IgD-negative memory B cell (primary cell): ENCODE results near the gene RNASEH2B. TPM values are rescaled to one million over a fixed set of nuclear protein-coding genes. Genes with fewer than 3 reads are reported as not detected.

Experiments
- H3K27ac Mint-ChIP-seq, 3 donors: one replicate each; pipeline ENCODE4 v1.8.0; 2020 to 2022; ENCODE audit warnings: mild to moderate bottlenecking in 3 of 3, mixed read lengths in 3 of 3, moderate library complexity in 1 of 3
- H3K27me3 Mint-ChIP-seq: one replicate; pipeline ENCODE4 v1.8.0; 2021; ENCODE audit warnings: mixed read lengths
- H3K36me3 Mint-ChIP-seq: one replicate; pipeline ENCODE4 v1.8.0; 2020; ENCODE audit warnings: mild to moderate bottlenecking, mixed read lengths
- H3K4me1 Mint-ChIP-seq, 3 donors: one replicate each; pipeline ENCODE4 v1.8.0; 2020 to 2022; ENCODE audit warnings: mixed read lengths in 3 of 3, mild to moderate bottlenecking in 1 of 3
- H3K4me3 Mint-ChIP-seq, 4 donors: one replicate each; pipeline ENCODE4 v1.8.0; 2020 to 2022; ENCODE audit warnings: mild to moderate bottlenecking in 4 of 4, mixed read lengths in 4 of 4, moderate library complexity in 3 of 4
- H3K9me3 Mint-ChIP-seq, 3 donors: one replicate each; pipeline ENCODE4 v1.8.0; 2020 to 2021; ENCODE audit warnings: mixed read lengths in 3 of 3, mild to moderate bottlenecking in 1 of 3
- polyA plus RNA-seq: library from polyadenylated mRNA; unstranded; fragments of 300-500 nt; fragmentation: Illumina TruSeq; gene quantifications from one replicate; pipeline ENCODE4 v1.2.3, GENCODE V29; 2021

The RNASEH2B gene
- polyA plus RNA-seq, 1 donor from 2014 or later = 189 TPM

DNA sequence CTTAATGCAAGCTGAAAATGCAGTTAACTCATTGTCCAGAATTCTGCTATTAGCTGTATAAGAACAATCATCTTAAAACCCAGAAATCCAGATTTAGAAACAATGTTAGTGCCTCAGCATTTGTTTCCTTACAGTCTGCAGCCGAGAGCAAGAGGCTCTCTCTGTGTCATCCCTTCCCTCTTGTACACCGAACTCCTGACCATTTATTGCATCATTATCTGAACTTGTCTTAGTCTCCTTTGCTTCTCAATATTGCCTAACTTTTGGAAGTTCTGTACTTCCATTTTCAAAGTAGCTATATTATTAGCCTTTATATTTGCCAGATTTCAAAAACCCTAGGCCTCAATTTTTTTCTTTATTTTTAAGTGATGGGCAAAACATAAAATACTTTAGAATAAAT lies 27.1 kb downstream of the RNASEH2B start:
- Mint-ChIP-seq H3K36me3 (peaks cover 12% of the 10 kb centered on the region), H3K27me3 (no peaks in the 10 kb centered on the region)

DNA sequence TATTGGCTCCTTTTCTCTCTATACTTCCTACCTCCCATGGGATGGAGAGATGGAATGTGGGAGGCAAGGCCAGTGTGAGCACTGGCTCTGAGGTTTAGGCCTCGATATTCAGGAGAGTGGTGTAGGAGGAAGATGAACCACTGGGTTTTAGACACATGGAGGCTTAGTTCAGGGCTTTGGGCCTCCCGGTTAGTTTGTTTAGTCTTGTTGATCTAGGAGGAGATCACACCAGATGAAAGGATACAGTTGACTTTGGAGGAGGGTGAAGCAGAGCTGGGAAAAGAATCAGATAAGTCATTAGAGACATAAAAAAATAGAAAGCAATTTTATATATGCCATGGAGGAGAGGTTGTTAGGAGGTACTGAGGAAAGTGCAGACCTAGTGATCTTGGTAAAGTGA lies 30.9 kb downstream of the RNASEH2B start:
- H3K27me3 Mint-ChIP-seq = no peaks in the 10 kb centered on the region
- H3K27ac Mint-ChIP-seq = peak overlapping the region in 1 of 3 donors; percentile 48
- H3K36me3 Mint-ChIP-seq = peaks cover 21% of the 10 kb centered on the region
- peaks cover 2 to 4% (median 2%) of the 10 kb centered on the region in 3 donors for H3K9me3 Mint-ChIP-seq
- H3K4me3 Mint-ChIP-seq = no peak overlapping the region
- peaks cover 0 to 2% (median 0%) of the 10 kb centered on the region in 3 donors for H3K4me1 Mint-ChIP-seq

More for the DNA sequence above, 27.1 kb downstream of the RNASEH2B start:
- Mint-ChIP-seq H3K4me3 (no peak overlapping the region), H3K9me3 (peaks cover 2 to 4% (median 2%) of the 10 kb centered on the region in 3 donors), H3K4me1 (peaks cover 0 to 4% (median 0%) of the 10 kb centered on the region in 3 donors), H3K27ac (no peak overlapping the region)

DNA sequence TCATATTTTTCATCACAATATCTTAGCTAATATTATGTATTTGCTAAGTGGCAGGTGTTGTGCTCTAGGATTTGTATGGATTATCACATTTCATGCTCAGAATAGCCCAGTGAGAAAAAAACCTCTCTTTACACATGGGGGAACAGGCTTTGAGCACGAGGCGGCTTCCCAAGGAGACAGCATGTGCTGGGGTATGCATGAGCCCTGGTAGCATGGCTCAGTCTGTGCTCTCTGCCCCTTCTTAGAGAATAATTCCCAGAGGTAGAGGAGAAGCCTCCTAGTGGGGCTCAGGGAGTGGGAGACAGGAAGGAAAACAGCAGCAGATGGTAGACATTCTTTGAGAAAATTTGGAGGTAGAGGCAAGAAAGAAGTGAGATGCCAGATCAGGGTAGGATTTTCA lies 31.6 kb downstream of the RNASEH2B start:
- no peak overlapping the region for H3K27ac Mint-ChIP-seq
- H3K4me3 Mint-ChIP-seq = no peak overlapping the region
- no peaks in the 10 kb centered on the region for H3K4me1 Mint-ChIP-seq
- peaks cover 18% of the 10 kb centered on the region for H3K36me3 Mint-ChIP-seq
- no peaks in the 10 kb centered on the region for H3K27me3 Mint-ChIP-seq
- H3K9me3 Mint-ChIP-seq = peaks cover 2 to 4% (median 2%) of the 10 kb centered on the region in 3 donors

DNA sequence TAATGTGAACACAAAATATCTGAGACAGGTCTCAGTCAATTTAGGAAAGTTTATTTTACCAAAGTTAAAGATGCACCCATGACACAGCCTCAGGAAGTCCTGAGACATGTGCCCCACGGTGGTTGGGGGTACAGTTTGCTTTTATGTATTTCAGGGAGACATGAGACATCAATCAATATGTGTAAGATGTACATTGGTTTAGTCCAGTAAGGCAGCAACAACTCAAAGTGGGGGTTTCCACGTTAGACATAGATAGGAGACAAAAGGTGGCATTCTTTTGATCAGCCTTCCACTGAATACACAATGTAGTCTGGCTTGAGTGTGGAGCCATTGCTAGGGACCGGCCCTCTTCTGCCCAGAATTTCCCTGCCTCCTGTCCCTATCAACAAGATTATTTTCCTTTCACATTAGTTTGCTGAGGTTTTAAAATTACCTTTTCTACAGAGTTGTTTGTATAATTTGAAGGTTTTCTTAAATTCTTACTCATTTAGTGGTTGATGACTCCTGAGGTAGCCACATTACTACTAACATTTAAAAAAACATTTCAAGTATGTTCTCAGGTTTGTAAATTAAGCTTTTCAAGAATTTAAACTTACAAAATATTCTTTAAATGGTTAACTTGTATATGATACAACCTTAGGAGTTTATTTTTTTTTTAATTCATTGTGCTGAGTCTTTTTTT lies 33.2 kb downstream of the RNASEH2B start:
- Mint-ChIP-seq H3K4me3 (no peak overlapping the region), H3K9me3 (peaks cover 0 to 1% (median 1%) of the 10 kb centered on the region in 3 donors), H3K27me3 (no peaks in the 10 kb centered on the region), H3K27ac (no peak overlapping the region), H3K36me3 (peaks cover 21% of the 10 kb centered on the region), H3K4me1 (peaks cover 0 to 3% (median 0%) of the 10 kb centered on the region in 3 donors)

DNA sequence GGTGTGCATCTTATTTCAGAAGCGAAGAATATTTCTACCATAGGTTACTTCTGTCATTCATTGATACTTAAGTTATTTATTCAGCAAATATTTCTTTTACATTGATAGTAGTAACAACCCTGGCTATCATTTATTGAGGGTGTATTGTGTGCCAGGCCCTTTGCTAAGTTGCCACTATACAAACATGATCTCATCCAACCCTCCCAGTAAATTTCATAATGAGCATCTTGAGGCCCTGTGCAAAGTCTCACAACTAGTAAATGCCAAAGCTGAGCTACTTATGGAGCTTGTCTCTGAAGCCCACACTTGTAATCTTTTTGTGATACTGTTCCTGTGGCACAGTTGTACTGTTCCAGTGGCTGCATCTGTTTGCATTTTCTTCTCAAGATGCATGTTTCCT lies 36.1 kb downstream of the RNASEH2B start:
- peaks cover 32% of the 10 kb centered on the region for H3K36me3 Mint-ChIP-seq
- H3K9me3 Mint-ChIP-seq = no peaks in the 10 kb centered on the region
- peaks cover 0 to 3% (median 0%) of the 10 kb centered on the region in 3 donors for H3K4me1 Mint-ChIP-seq
- no peak overlapping the region for H3K27ac Mint-ChIP-seq
- H3K27me3 Mint-ChIP-seq = no peaks in the 10 kb centered on the region
- no peak overlapping the region for H3K4me3 Mint-ChIP-seq

DNA sequence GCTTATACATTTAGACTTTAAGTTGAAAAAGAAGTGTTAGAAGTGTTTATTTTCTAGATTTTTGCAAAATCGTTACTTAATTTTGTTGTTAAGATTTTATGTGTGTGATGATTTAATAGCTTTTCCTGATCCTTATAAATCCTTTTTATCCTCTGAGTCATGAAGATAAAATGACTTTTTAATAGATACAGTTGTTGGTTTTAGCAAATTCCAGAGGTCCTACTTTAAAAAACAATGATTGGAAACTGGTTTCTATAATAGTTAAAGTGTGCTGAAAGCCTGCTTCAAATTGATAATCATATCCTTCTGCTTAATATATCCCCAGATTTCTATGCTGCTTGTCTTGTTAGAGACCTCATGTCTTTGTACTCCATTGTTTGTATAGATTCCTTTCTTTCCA lies 39.0 kb downstream of the RNASEH2B start:
- H3K27ac Mint-ChIP-seq = no peak overlapping the region
- H3K9me3 Mint-ChIP-seq = no peaks in the 10 kb centered on the region
- no peak overlapping the region for H3K4me3 Mint-ChIP-seq
- peaks cover 0 to 3% (median 0%) of the 10 kb centered on the region in 3 donors for H3K4me1 Mint-ChIP-seq
- H3K36me3 Mint-ChIP-seq = peaks cover 29% of the 10 kb centered on the region
- H3K27me3 Mint-ChIP-seq = no peaks in the 10 kb centered on the region

DNA sequence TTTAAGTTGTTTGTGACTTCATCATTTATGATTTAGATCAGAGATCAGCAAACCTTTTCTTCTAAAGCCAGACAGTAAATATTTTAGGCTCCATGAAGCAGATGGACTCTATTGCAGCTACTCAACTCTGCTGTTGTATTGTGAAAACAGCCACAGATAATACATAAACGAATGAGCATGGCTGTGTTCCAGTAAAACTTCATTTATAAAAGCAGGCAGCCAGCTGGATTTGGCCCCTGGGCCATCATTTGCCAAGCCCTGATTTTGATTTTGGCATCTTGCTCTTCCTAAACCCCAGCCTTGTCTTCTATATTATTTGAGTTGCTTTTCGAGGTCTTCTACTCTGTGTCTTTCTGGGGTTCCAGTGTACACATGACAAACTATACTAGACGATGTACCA lies 41.3 kb downstream of the RNASEH2B start:
- Mint-ChIP-seq H3K36me3 (peaks cover 19% of the 10 kb centered on the region), H3K4me1 (peaks cover 0 to 8% (median 0%) of the 10 kb centered on the region in 3 donors), H3K9me3 (no peaks in the 10 kb centered on the region), H3K27ac (no peak overlapping the region), H3K27me3 (no peaks in the 10 kb centered on the region), H3K4me3 (no peak overlapping the region)

DNA sequence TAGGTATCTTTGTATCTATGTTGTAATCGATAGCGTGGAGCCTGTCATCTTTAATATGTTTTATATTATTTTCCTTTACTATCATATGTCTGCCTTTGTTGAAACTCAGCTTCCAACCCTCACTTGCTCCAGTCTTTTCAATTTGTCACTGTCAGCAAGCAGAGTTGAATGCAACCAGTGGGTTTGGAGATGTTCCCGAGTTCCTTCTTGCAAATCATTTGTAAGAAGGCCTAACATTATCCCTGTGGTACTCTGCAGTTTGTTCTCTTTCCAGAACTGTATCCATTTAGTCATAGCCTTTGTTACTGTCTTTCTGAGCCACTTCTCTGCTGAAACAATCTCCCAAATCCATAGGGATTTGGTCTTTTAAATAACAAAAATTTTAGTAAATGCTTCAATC lies 41.8 kb downstream of the RNASEH2B start:
- Mint-ChIP-seq H3K4me3 (no peak overlapping the region), H3K9me3 (no peaks in the 10 kb centered on the region), H3K27me3 (no peaks in the 10 kb centered on the region), H3K4me1 (peaks cover 0 to 7% (median 0%) of the 10 kb centered on the region in 3 donors), H3K27ac (peak overlapping the region in 1 of 3 donors; percentile 43), H3K36me3 (peaks cover 18% of the 10 kb centered on the region)

DNA sequence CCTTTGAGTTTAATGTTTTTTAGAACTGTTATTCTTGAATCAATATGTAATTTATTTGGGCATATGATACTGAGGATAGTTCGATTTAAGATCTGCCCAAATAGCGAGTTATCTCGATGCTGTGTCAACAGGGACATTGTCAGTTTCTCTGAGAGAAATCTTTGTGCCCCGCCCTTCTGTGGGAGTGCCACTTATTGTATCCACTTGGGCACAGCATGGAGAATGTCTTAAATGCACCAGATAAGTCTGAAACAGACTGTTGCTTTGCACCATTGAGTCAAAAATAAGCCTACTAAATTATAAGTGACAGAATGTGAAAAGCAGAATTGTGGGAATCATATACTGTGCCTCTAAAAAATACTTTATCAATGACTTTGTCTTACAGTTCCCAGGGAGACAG lies 45.6 kb downstream of the RNASEH2B start:
- Mint-ChIP-seq H3K9me3 (no peaks in the 10 kb centered on the region), H3K36me3 (peaks cover 16% of the 10 kb centered on the region), H3K27ac (no peak overlapping the region), H3K4me1 (peaks cover 5 to 11% (median 11%) of the 10 kb centered on the region in 3 donors), H3K4me3 (no peak overlapping the region), H3K27me3 (no peaks in the 10 kb centered on the region)

DNA sequence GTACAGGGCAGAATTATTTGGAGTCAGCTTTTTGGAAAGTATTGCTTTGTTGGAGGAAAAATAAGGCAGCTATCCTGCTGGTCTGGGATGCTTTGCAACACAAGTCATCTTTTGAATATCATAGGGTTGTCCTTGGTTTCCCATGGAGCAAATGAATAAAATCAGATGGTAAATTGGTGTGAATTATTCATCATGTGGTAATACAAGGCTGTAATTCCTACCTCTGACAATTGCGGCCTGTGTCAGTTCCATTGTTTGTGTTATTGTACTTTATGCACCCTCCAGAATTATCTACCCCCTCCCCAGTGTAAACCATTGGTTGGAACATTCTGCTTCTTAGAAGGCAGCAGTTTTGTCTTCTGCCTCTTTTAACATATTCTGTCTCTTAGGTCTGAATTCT lies 46.2 kb downstream of the RNASEH2B start:
- Mint-ChIP-seq H3K36me3 (peaks cover 10% of the 10 kb centered on the region), H3K27ac (peak overlapping the region in 1 of 3 donors; percentile 16), H3K9me3 (no peaks in the 10 kb centered on the region), H3K27me3 (no peaks in the 10 kb centered on the region), H3K4me3 (no peak overlapping the region), H3K4me1 (peaks cover 5 to 11% (median 11%) of the 10 kb centered on the region in 3 donors)

DNA sequence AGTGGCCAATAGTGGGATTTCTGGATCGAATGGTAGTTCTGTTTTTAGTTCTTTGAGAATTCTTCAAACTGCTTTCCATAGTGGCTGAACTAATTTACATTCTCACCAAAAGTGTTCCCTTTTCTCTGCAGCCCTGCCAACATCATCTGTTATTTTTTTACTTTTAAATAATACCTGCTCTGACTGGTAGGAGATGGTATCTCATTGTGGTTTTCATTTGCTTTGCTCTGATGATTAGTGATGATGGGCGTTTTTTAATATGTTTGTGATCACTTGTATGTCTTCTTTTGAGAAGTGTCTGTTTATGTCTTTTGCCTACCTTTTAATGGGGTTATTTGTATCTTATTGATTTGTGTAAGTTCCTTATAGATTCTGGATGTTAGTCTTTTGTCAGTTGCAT lies 48.0 kb downstream of the RNASEH2B start:
- Mint-ChIP-seq H3K36me3 (peaks cover 18% of the 10 kb centered on the region), H3K27ac (peak overlapping the region in 1 of 3 donors; percentile 76), H3K4me1 (peaks cover 5 to 14% (median 11%) of the 10 kb centered on the region in 3 donors), H3K27me3 (no peaks in the 10 kb centered on the region), H3K4me3 (no peak overlapping the region), H3K9me3 (no peaks in the 10 kb centered on the region)

DNA sequence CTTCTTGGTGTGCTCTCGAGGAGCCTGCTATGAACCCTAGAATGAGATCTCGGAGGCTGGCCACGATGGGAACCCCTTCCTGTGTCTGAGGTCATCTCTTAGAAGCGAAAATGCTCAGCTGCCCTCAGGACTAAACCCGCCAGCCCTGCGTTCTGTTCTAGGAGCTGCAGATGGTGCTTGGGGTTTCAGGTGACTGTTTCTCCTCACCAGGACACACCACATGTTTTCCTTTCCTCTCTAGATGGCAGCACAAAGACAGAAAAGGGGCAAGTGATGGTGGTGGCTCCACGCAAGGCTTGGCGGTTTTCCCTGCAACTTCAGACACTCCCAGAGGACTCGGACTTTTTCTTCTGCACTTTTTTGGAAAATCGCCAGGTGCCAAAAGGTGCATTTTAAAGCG lies 60.1 kb downstream of the RNASEH2B start:
- H3K4me1 Mint-ChIP-seq = peaks cover 0 to 1% (median 0%) of the 10 kb centered on the region in 3 donors
- H3K27ac Mint-ChIP-seq = no peak overlapping the region
- no peak overlapping the region for H3K4me3 Mint-ChIP-seq
- peaks cover 25% of the 10 kb centered on the region for H3K36me3 Mint-ChIP-seq
- no peaks in the 10 kb centered on the region for H3K9me3 Mint-ChIP-seq
- no peaks in the 10 kb centered on the region for H3K27me3 Mint-ChIP-seq

DNA sequence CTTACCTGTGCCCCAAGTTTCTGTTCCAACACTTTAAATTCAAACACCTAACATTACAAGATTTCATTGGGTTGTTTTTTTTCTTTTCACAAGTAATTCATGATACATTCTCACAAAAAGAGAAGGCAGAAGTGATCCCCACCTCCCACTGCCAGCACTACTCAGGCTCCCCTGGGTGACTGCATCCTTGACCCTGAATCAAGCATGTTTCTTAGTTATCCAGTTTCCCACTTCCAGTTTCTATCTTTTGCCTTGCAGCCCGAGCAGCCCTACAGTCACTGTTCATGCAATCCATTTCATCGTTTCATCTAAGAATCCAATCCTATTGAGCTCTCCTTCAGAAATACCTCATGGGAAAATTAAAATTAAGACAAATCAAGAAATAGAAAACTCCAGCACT lies 61.4 kb downstream of the RNASEH2B start:
- Mint-ChIP-seq H3K27ac (no peak overlapping the region), H3K9me3 (no peaks in the 10 kb centered on the region), H3K27me3 (no peaks in the 10 kb centered on the region), H3K4me1 (peaks cover 0 to 1% (median 0%) of the 10 kb centered on the region in 3 donors), H3K36me3 (peaks cover 29% of the 10 kb centered on the region), H3K4me3 (no peak overlapping the region)

DNA sequence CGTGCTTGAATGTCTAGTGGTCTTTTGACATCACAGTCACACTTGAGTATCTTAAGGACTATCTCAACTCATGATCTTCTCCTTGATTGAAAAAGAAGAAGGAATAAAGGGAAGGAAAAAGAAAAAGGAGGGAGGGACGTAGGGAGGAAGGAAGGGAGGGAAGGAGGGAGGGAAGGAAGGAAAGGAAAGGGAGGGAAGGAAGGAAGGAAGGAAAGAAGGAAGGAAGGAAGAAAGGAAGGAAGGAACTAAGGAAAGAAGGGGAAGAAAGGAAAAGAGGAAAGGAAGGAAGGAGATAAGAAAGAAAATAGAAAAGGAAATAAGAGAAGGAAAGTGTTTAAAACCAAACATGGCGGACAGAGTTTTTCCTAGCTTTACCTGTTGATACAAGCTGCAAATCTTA lies 64.7 kb downstream of the RNASEH2B start:
- Mint-ChIP-seq H3K4me3 (no peak overlapping the region), H3K9me3 (no peaks in the 10 kb centered on the region), H3K27me3 (no peaks in the 10 kb centered on the region), H3K4me1 (peaks cover 0 to 1% (median 0%) of the 10 kb centered on the region in 3 donors), H3K27ac (peak overlapping the region in 1 of 3 donors; percentile 7), H3K36me3 (peaks cover 20% of the 10 kb centered on the region)

DNA sequence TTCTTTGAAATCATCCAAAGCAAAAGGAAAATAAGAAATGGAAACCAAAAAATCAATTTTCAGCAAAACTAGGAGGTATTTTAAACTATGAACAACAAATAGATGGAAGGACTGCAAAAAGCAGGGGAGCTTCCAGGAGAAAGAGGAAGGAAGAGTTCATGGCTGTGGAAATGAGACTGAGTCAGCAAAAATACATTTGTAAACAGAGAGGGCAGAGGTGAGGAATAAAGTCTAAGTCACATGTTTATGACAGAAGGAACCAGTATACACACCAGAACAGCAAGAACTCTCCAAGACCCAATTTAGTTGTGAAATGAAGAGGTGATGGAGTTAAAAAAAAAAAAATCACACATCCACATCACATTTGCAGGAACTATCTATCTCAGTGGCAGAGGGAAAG lies 69.6 kb downstream of the RNASEH2B start:
- Mint-ChIP-seq H3K36me3 (peaks cover 10% of the 10 kb centered on the region), H3K4me3 (no peak overlapping the region), H3K27me3 (no peaks in the 10 kb centered on the region), H3K4me1 (no peaks in the 10 kb centered on the region), H3K9me3 (no peaks in the 10 kb centered on the region), H3K27ac (no peak overlapping the region)

DNA sequence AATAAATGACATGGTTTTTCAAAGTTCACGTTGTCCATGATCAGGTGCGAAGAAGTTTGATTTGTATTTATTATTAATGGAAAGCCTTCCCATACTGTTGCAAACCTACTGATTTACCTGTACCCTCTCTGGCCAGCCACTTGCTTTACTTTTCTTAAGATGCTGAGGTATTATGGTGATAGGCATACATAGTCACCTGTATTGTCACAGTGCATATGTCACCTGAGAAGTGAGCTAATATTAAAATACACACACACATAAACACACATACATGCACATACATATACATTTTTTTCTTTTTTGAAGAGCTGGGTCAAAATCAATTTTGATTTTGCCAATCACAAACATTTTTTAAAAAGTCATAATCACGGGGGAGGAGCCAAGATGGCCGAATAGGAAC lies 72.1 kb downstream of the RNASEH2B start:
- no peaks in the 10 kb centered on the region for H3K4me1 Mint-ChIP-seq
- H3K36me3 Mint-ChIP-seq = peaks cover 5% of the 10 kb centered on the region
- H3K27ac Mint-ChIP-seq = no peak overlapping the region
- no peaks in the 10 kb centered on the region for H3K9me3 Mint-ChIP-seq
- no peaks in the 10 kb centered on the region for H3K27me3 Mint-ChIP-seq
- H3K4me3 Mint-ChIP-seq = no peak overlapping the region
